HL-60 (cell line): ENCODE data around the gene WDPCP.

Source experiments
- DNase-seq, 2 experiments: peaks; one replicate each; pipeline ENCODE4 v3.0.0-alpha.2; 2010 to 2020; ENCODE audit warnings: low read depth in 1 of 2, low spot score in 1 of 2
- H3K27ac ChIP-seq: fragments of 250-450 bp; sonication (Bioruptor Pico); replicated peaks from 2 replicates; pipeline ENCODE4 v1.5.1; 2020; ENCODE audit warnings: mild to moderate bottlenecking, moderate library complexity
- H3K27me3 ChIP-seq: fragments of 250-450 bp; sonication (Bioruptor Pico); 2 replicates; pipeline ENCODE4 v1.5.1; 2021; ENCODE audit warnings: mild to moderate bottlenecking, moderate library complexity; ENCODE audit not compliant: insufficient read depth, poor library complexity, severe bottlenecking
- H3K4me3 ChIP-seq: replicated peaks from 2 replicates; pipeline ENCODE4 v1.5.1; 2011; ENCODE audit warnings: mild to moderate bottlenecking, control low read depth, low read length; ENCODE audit not compliant: insufficient read depth
- CTCF ChIP-seq: IDR thresholded peaks from one replicate; pipeline ENCODE4 v1.5.1; 2011; ENCODE audit warnings: low read length, control low read depth, inconsistent platforms; ENCODE audit not compliant: insufficient read depth
- GABPA ChIP-seq: IDR thresholded peaks from 2 replicates; pipeline ENCODE4 v1.6.1; 2012; ENCODE audit warnings: low read depth
- POLR2AphosphoS5 ChIP-seq: IDR thresholded peaks from 2 replicates; pipeline ENCODE4 v1.6.1; 2012; ENCODE audit warnings: low read depth
- SPI1 ChIP-seq: IDR thresholded peaks from 2 replicates; pipeline ENCODE4 v1.6.1; 2012; ENCODE audit warnings: low read depth, mild to moderate bottlenecking, borderline replicate concordance
- TF ChIP-seq, protein P1 (sequence below): IDR thresholded peaks from 2 replicates; pipeline ENCODE4 v1.6.1; 2012; ENCODE audit warnings: low read depth; ENCODE audit not compliant: insufficient replicate concordance

Gene WDPCP

DNA sequence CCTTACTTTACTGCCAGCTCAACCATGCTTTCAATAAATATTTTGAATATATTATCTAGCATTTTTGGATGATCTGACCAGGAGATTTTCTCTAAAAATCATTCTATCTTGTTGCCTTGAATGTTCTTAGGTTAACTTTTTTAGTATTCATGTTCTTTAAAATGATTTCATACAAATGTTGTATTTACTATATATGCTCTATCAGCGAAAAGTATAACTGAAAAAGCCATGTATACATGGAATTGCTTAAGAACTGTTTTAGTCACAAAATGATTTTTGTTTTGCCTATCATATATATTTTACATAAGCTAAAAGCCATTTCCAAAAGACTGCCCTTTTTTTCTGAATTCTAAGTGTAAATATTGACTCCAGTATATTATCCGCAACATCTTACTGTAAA, 213.9 kb downstream of the WDPCP start:
- no peak overlapping the region for H3K4me3 ChIP-seq
- no peak overlapping the region for H3K27ac ChIP-seq
- DNase-seq, result no peak
- H3K27me3 ChIP-seq, result no peaks in the 10 kb centered on the region
- TF ChIP-seq POLR2AphosphoS5 (no peak), SPI1 (no peak), GABPA (no peak), CTCF (no peak)
- TF ChIP-seq, protein P1, sequence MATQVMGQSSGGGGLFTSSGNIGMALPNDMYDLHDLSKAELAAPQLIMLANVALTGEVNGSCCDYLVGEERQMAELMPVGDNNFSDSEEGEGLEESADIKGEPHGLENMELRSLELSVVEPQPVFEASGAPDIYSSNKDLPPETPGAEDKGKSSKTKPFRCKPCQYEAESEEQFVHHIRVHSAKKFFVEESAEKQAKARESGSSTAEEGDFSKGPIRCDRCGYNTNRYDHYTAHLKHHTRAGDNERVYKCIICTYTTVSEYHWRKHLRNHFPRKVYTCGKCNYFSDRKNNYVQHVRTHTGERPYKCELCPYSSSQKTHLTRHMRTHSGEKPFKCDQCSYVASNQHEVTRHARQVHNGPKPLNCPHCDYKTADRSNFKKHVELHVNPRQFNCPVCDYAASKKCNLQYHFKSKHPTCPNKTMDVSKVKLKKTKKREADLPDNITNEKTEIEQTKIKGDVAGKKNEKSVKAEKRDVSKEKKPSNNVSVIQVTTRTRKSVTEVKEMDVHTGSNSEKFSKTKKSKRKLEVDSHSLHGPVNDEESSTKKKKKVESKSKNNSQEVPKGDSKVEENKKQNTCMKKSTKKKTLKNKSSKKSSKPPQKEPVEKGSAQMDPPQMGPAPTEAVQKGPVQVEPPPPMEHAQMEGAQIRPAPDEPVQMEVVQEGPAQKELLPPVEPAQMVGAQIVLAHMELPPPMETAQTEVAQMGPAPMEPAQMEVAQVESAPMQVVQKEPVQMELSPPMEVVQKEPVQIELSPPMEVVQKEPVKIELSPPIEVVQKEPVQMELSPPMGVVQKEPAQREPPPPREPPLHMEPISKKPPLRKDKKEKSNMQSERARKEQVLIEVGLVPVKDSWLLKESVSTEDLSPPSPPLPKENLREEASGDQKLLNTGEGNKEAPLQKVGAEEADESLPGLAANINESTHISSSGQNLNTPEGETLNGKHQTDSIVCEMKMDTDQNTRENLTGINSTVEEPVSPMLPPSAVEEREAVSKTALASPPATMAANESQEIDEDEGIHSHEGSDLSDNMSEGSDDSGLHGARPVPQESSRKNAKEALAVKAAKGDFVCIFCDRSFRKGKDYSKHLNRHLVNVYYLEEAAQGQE, result no peak

GRCh38 chr2:63372549-63372948, 215.7 kb downstream of the WDPCP start:
- no peak overlapping the region for H3K4me3 ChIP-seq
- DNase-seq, result no peak
- no peak overlapping the region for H3K27ac ChIP-seq
- no peaks in the 10 kb centered on the region for H3K27me3 ChIP-seq
- TF ChIP-seq GABPA (no peak), POLR2AphosphoS5 (no peak), CTCF (no peak), SPI1 (no peak)
- TF ChIP-seq, protein P1, result no peak

DNA sequence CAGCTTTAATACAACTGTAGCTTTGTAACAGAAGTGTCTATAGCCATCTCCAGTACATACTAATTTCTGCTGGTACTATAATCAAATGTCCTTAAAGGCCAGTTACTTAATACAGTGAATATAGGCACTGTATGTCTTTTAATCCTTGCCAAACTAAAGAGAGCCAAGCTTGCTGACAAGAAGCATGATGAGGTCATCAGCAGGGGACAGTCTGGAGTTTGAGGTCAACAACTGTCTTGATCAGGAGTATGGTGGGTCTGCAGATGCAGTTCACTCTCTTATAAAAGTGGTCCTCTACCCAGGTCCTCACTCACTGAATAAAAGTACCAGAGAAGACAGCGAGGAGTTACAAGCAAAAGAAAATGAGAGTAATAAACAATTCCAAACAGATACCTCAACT, 219.1 kb downstream of the WDPCP start:
- H3K4me3 ChIP-seq, result no peak overlapping the region
- no peak for DNase-seq

More for the DNA sequence above, 219.1 kb downstream of the WDPCP start:
- Histone ChIP-seq H3K27ac (no peak overlapping the region), H3K27me3 (no peaks in the 10 kb centered on the region)
- TF ChIP-seq, protein P1, result no peak
- TF ChIP-seq POLR2AphosphoS5 (no peak), SPI1 (no peak), GABPA (no peak), CTCF (no peak)
